ENCODE data around the gene TOE1.

GRCh38 chr1:45348609-45348965 lies 8.6 kb downstream of the TOE1 start:
- TF ChIP-seq CTCF (conservative IDR thresholded peaks at IDR 0.05; ENCODE audit: low read depth, low read length): no peak
- no peak for TF ChIP-seq EZH2phosphoT487 (IDR thresholded peaks at IDR 0.05; ENCODE audit: borderline replicate concordance, low read length)
- TF ChIP-seq EZH2 (IDR thresholded peaks at IDR 0.05; ENCODE audit: low read length, unreplicated experiment): no peak
